ENCODE results near the gene DDX41.
"Not testable (repeated sequence)": the region's sequence is repeated elsewhere in the genome, so short reads cannot be mapped to it uniquely, and the experiment has no call there.

The DDX41 gene

GRCh38 chr5:177498013-177498787 lies 18.6 kb downstream of the DDX41 start:
- DNase-seq (ENCODE audit: low read depth in 3 of 3) = no peak

- DNase-seq (ENCODE audit: low read depth in 3 of 3) = peak; percentile 87 to 97 (median 94)
Observed at GRCh38 chr5:177497292-177498012, 19.3 kb downstream of the DDX41 start, which contains the start of gene PDLIM7. Gene PDLIM7 (minus strand): TSS chr5:177497604. CDS start chr5:177496512, 1,092 bp downstream.

- DNase-seq (ENCODE audit: low read depth in 3 of 3) = no peak
Observed at GRCh38 chr5:177496727-177497291, 20.0 kb downstream of the DDX41 start.

GRCh38 chr5:177496070-177496726 lies 20.6 kb downstream of the DDX41 start:
- DNase-seq (ENCODE audit: low read depth in 3 of 3) = no peak

- no peak for DNase-seq (ENCODE audit: low read depth in 3 of 3)
Observed at GRCh38 chr5:177495243-177496060, 21.3 kb downstream of the DDX41 start.

- no peak for DNase-seq (ENCODE audit: low read depth in 3 of 3)
Observed at GRCh38 chr5:177494346-177495195, 22.2 kb downstream of the DDX41 start.

GRCh38 chr5:177493795-177494345 lies 22.9 kb downstream of the DDX41 start:
- DNase-seq (ENCODE audit: low read depth in 3 of 3) = no peak

- no peak for DNase-seq (ENCODE audit: low read depth in 3 of 3)
Observed at GRCh38 chr5:177492841-177493240, 23.9 kb downstream of the DDX41 start.

GRCh38 chr5:177491983-177492746 lies 24.6 kb downstream of the DDX41 start:
- DNase-seq (ENCODE audit: low read depth in 3 of 3) = no peak

- no peak for DNase-seq (ENCODE audit: low read depth in 3 of 3)
Observed at GRCh38 chr5:177491429-177491945, 25.3 kb downstream of the DDX41 start.

- DNase-seq (ENCODE audit: low read depth in 3 of 3) = no peak
Observed at GRCh38 chr5:177490992-177491391, 25.8 kb downstream of the DDX41 start.

- DNase-seq (ENCODE audit: low read depth in 3 of 3) = no peak
Observed at GRCh38 chr5:177490311-177490991, 26.3 kb downstream of the DDX41 start.

GRCh38 chr5:177489119-177489716 lies 27.5 kb downstream of the DDX41 start:
- DNase-seq (ENCODE audit: low read depth in 3 of 3) = no peak

GRCh38 chr5:177487975-177488374 lies 28.8 kb downstream of the DDX41 start:
- no peak for DNase-seq (ENCODE audit: low read depth in 3 of 3)

- no peak for DNase-seq (ENCODE audit: low read depth in 3 of 3)
Observed at GRCh38 chr5:177487144-177487543, 29.6 kb downstream of the DDX41 start.

- DNase-seq (ENCODE audit: low read depth in 3 of 3) = no peak
Observed at GRCh38 chr5:177486256-177486655, 30.5 kb downstream of the DDX41 start.

- DNase-seq (ENCODE audit: low read depth in 3 of 3) = not testable (repeated sequence)
Observed at GRCh38 chr5:177485753-177486152, 31.0 kb downstream of the DDX41 start.

Measured in stimulated activated CD4-positive, alpha-beta T cell treated with anti-CD3 and anti-CD28 coated beads, TNF-alpha, amount 100 ng/mL, for 48 hours (primary cell).